GM12864 (cell line): ENCODE measurements around the gene ARL3.

ENCODE experiments used
- DNase-seq: peaks from one replicate; pipeline ENCODE4 v3.0.0-alpha.2; 2011; ENCODE audit warnings: low read depth
- H3K4me3 ChIP-seq: 2 replicates; pipeline ENCODE4 v1.5.1; 2011; ENCODE audit warnings: mild to moderate bottlenecking, low read depth, low read length, control low read depth
- CTCF ChIP-seq: IDR thresholded peaks from 2 replicates; pipeline ENCODE4 v1.5.1; 2011; ENCODE audit warnings: low read depth, mild to moderate bottlenecking, moderate library complexity, low read length, control low read depth, inconsistent platforms; ENCODE audit errors: missing control alignments

ARL3 gene

GRCh38 chr10:102732661-102733060, 18.5 kb upstream of the ARL3 start:
- TF ChIP-seq CTCF: no peak
- H3K4me3 ChIP-seq: no peak overlapping the region
- no peak for DNase-seq

- H3K4me3 ChIP-seq: no peak overlapping the region
- TF ChIP-seq CTCF: no peak
- no peak for DNase-seq
These were observed 17.1 kb upstream of the ARL3 start for GRCh38 chr10:102731222-102731800.

DNA sequence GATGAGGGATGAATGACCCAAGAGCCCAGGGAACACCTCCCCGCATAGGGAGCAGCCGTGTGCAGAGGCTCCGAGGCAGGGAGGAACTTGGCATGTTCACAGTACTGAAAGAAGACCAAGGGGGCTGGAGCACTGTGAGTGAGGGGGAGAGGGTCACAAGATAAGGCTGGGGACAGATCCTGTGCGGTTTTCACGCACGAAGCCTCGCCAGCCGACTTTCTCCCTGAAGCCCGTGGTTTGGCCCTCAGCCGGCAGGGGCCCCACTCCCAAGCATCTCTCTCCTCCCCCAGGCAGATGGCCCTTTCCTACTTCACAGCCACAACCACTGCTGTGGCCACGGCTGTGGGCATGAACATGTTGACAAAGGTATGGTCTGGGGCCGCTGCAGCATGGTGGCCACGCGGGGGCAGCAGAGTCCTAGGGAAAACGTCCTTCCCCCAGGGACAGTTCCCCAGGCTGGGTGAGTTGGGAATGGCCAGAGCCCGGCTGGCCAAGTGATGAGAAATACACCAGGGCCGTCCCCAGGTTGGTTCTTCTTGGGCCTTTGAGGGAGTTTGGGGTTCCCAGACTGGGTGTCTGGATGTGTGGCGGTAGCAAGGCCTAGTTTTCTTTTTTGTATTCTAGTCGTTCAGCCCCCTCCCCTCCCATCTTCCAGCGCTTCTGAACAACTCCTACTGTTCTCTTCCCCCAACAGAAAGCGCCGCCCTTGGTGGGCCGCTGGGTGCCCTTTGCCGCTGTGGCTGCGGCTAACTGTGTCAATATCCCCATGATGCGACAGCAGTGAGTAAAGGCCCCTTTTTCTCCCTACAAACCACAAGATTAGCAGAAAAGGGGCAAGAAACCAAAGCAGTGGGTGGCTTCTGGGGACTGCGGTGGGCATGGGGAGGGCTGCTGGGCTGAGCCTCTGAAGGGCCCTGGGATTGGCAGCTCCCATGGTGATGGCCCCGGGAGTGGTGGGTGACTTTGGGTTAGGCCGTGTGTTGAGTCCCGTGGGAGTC, 15.1 kb upstream of the ARL3 start:
- no peak overlapping the region for H3K4me3 ChIP-seq
- no peak for DNase-seq
- TF ChIP-seq CTCF: peak; percentile 90

DNA sequence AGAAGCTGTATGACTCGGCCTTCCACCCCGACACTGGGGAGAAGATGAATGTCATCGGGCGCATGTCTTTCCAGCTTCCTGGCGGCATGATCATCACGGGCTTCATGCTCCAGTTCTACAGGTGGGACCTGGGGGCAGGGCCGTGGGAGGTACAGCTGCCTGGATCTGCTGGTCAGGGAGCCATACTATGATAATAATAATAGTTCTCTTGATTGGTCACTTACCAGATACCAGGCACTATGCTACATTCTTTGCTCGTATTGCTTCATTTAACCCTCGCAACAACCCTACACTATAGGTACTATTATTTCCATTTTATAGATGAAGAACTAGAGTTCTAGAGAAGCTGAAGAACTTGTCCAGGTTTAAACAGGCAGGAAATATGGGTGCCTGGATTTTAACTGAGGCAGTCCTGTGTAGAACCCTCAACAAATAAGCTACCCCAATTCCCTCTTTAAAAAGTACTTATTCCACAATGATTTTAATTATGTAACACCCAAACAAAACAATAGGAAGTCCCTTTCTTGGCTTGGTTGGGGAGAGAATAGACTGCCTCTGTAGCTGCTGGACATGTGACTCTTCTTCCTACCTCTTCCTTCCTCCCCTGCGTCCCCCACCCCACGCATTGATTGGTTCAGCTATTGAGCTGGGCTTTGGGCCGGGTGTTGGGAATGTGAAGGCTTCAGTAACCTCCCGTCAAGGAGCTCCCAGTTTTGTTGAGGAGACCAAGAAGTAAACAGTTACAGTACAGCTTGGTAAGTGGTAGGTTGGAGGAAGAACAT, 13.0 kb upstream of the ARL3 start:
- no peak for TF ChIP-seq CTCF
- no peak overlapping the region for H3K4me3 ChIP-seq
- no peak for DNase-seq

DNA sequence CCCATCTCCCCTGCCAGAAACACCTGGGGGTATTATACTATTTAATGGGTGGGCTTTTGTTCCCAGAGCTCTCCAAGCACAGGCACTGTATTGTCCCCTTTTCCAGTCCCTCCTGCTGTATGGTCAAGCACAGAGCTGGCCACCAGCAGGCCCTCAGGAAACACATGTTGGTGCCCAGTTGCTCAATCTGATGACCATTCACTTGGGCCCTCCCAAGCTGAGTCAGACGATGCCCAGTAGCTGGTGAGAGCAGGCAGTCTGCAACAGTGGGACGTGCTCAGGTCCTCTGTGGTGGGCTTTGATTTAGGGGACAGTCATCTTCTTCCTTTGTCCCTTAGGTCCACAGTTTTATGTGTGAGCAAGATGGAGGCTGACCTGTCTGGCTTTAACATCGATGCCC, 12.1 kb upstream of the ARL3 start:
- TF ChIP-seq CTCF: no peak
- DNase-seq: no peak
- no peak overlapping the region for H3K4me3 ChIP-seq

- no peak overlapping the region for H3K4me3 ChIP-seq
- DNase-seq: no peak
- TF ChIP-seq CTCF: no peak
These were observed 9.8 kb upstream of the ARL3 start for GRCh38 chr10:102723989-102724388.
